ENCODE results near the gene EFL1. TPM values are rescaled to one million over a fixed set of nuclear protein-coding genes. Genes with fewer than 3 reads are reported as not detected.

EFL1 gene
- total RNA-seq, 1 donor from 2014 or later: 19.3 TPM

- Mint-ChIP-seq H3K27ac (ENCODE audit: unreplicated experiment) (no peak overlapping the region), H3K4me3 (ENCODE audit: unreplicated experiment) (no peak overlapping the region), H3K9me3 (ENCODE audit: unreplicated experiment) (no peaks in the 10 kb centered on the region), H3K4me1 (ENCODE audit: unreplicated experiment) (peaks cover 9% of the 10 kb centered on the region), H3K27me3 (ENCODE audit: unreplicated experiment) (no peaks in the 10 kb centered on the region), H3K36me3 (ENCODE audit: low read depth, unreplicated experiment) (peaks cover 5% of the 10 kb centered on the region)
- no peak for DNase-seq (ENCODE audit: low spot score)
- TF ChIP-seq CTCF (IDR thresholded peaks at IDR 0.05; ENCODE audit: unreplicated experiment): no peak
Observed at GRCh38 chr15:82135638-82136037, 126.9 kb downstream of the EFL1 start.

- Mint-ChIP-seq H3K9me3 (ENCODE audit: unreplicated experiment) (no peaks in the 10 kb centered on the region), H3K27ac (ENCODE audit: unreplicated experiment) (no peak overlapping the region), H3K36me3 (ENCODE audit: low read depth, unreplicated experiment) (peaks cover 5% of the 10 kb centered on the region), H3K4me1 (ENCODE audit: unreplicated experiment) (no peaks in the 10 kb centered on the region), H3K4me3 (ENCODE audit: unreplicated experiment) (no peak overlapping the region), H3K27me3 (ENCODE audit: unreplicated experiment) (no peaks in the 10 kb centered on the region)
- no peak for TF ChIP-seq CTCF (IDR thresholded peaks at IDR 0.05; ENCODE audit: unreplicated experiment)
- DNase-seq (ENCODE audit: low spot score): no peak
Observed at GRCh38 chr15:82134461-82134860, 128.1 kb downstream of the EFL1 start.

- peaks cover 2% of the 10 kb centered on the region for H3K4me1 Mint-ChIP-seq (ENCODE audit: unreplicated experiment)
- TF ChIP-seq CTCF (IDR thresholded peaks at IDR 0.05; ENCODE audit: unreplicated experiment): no peak
- no peaks in the 10 kb centered on the region for H3K9me3 Mint-ChIP-seq (ENCODE audit: unreplicated experiment)
- H3K36me3 Mint-ChIP-seq (ENCODE audit: low read depth, unreplicated experiment): peaks cover 5% of the 10 kb centered on the region
- no peak for DNase-seq (ENCODE audit: low spot score)
- H3K27me3 Mint-ChIP-seq (ENCODE audit: unreplicated experiment): no peaks in the 10 kb centered on the region
- H3K27ac Mint-ChIP-seq (ENCODE audit: unreplicated experiment): no peak overlapping the region
- no peak overlapping the region for H3K4me3 Mint-ChIP-seq (ENCODE audit: unreplicated experiment)
Observed at GRCh38 chr15:82133251-82133650, 129.3 kb downstream of the EFL1 start.

- Mint-ChIP-seq H3K36me3 (ENCODE audit: low read depth, unreplicated experiment) (peaks cover 5% of the 10 kb centered on the region), H3K27ac (ENCODE audit: unreplicated experiment) (no peak overlapping the region), H3K4me3 (ENCODE audit: unreplicated experiment) (no peak overlapping the region), H3K27me3 (ENCODE audit: unreplicated experiment) (no peaks in the 10 kb centered on the region), H3K9me3 (ENCODE audit: unreplicated experiment) (no peaks in the 10 kb centered on the region), H3K4me1 (ENCODE audit: unreplicated experiment) (peaks cover 2% of the 10 kb centered on the region)
- no peak for DNase-seq (ENCODE audit: low spot score)
- TF ChIP-seq CTCF (IDR thresholded peaks at IDR 0.05; ENCODE audit: unreplicated experiment): no peak
Observed at GRCh38 chr15:82132742-82133141, 129.8 kb downstream of the EFL1 start.

GRCh38 chr15:82132096-82132495, 130.4 kb downstream of the EFL1 start:
- no peaks in the 10 kb centered on the region for H3K9me3 Mint-ChIP-seq (ENCODE audit: unreplicated experiment)
- TF ChIP-seq CTCF (IDR thresholded peaks at IDR 0.05; ENCODE audit: unreplicated experiment): no peak
- no peak overlapping the region for H3K27ac Mint-ChIP-seq (ENCODE audit: unreplicated experiment)
- no peak for DNase-seq (ENCODE audit: low spot score)
- peaks cover 2% of the 10 kb centered on the region for H3K4me1 Mint-ChIP-seq (ENCODE audit: unreplicated experiment)
- no peaks in the 10 kb centered on the region for H3K27me3 Mint-ChIP-seq (ENCODE audit: unreplicated experiment)
- H3K4me3 Mint-ChIP-seq (ENCODE audit: unreplicated experiment): no peak overlapping the region
- H3K36me3 Mint-ChIP-seq (ENCODE audit: low read depth, unreplicated experiment): peaks cover 5% of the 10 kb centered on the region

Data from endothelial cell (in vitro differentiated cells).